HG03025 (cell line): ENCODE results near the gene PAXX.
"Not testable (repeated sequence)": the region's sequence is repeated elsewhere in the genome, so short reads cannot be mapped to it uniquely, and the experiment has no call there.

Source experiments
- ATAC-seq: cut with Tn5 transposase; IDR thresholded peaks from one replicate; pipeline ENCODE4 v1.9.1; 2021; ENCODE audit warnings: mild to moderate bottlenecking, moderate library complexity; ENCODE audit not compliant: unreplicated experiment, low FRiP score

The PAXX gene

GRCh38 chr9:137029058-137029936 lies 37.1 kb downstream of the PAXX start:
- no peak for ATAC-seq

GRCh38 chr9:137030006-137030405 lies 37.8 kb downstream of the PAXX start:
- no peak for ATAC-seq

- ATAC-seq, result no peak
These were observed 38.6 kb downstream of the PAXX start for GRCh38 chr9:137030538-137031527.

GRCh38 chr9:137031904-137032640 lies 39.9 kb downstream of the PAXX start, which contains the start of gene FUT7:
TSS of gene FUT7 (minus strand) at chr9:137032088. CDS start at chr9:137031991, 97 bp downstream.
- ATAC-seq, result no peak

GRCh38 chr9:137032858-137033257 lies 40.6 kb downstream of the PAXX start:
- no peak for ATAC-seq

GRCh38 chr9:137033481-137033880 lies 41.3 kb downstream of the PAXX start:
- not testable (repeated sequence) for ATAC-seq

- no peak for ATAC-seq
These were observed 42.0 kb downstream of the PAXX start for GRCh38 chr9:137034039-137034708.

GRCh38 chr9:137034709-137035506 lies 42.7 kb downstream of the PAXX start:
- no peak for ATAC-seq

GRCh38 chr9:137035507-137035834 lies 43.2 kb downstream of the PAXX start:
- ATAC-seq, result no peak

- ATAC-seq, result no peak
These were observed 43.7 kb downstream of the PAXX start for GRCh38 chr9:137035937-137036336.

GRCh38 chr9:137037035-137037434 lies 44.8 kb downstream of the PAXX start:
- no peak for ATAC-seq

GRCh38 chr9:137037483-137037882 lies 45.3 kb downstream of the PAXX start:
- ATAC-seq, result no peak

- ATAC-seq, result no peak
These were observed 46.7 kb downstream of the PAXX start for GRCh38 chr9:137038916-137039315.

- ATAC-seq, result no peak
These were observed 47.6 kb downstream of the PAXX start for GRCh38 chr9:137039611-137040366.

GRCh38 chr9:137040568-137040967 lies 48.3 kb downstream of the PAXX start:
- ATAC-seq, result no peak

GRCh38 chr9:137041124-137041523 lies 48.9 kb downstream of the PAXX start:
- ATAC-seq, result no peak

GRCh38 chr9:137042751-137043727 lies 50.8 kb downstream of the PAXX start:
- no peak for ATAC-seq
